Fibroblast of lung (primary cell): Measurements from ENCODE around the gene EXOSC10. TPM values are rescaled to one million over a fixed set of nuclear protein-coding genes. Genes with fewer than 3 reads are reported as not detected.
A peak's percentile ranks its signal among the peaks of the same experiment; 100 is the strongest.
"Not testable (repeated sequence)": the region's sequence is repeated elsewhere in the genome, so short reads cannot be mapped to it uniquely, and the experiment has no call there.

Source experiments
- DNase-seq, 2 donors: peaks; one replicate each; pipeline versions ENCODE4 v3.0.0 to v3.0.0-alpha.2; 2010; ENCODE audit warnings: low read depth in 2 of 2
- H2AFZ ChIP-seq: 2 replicates; pipeline ENCODE4 v1.5.1; 2012; ENCODE audit warnings: low read length, control low read depth, inconsistent platforms
- H3K27ac ChIP-seq: 2 replicates; pipeline ENCODE4 v1.5.1; 2011; ENCODE audit warnings: low read length, control low read depth; ENCODE audit not compliant: insufficient read depth
- H3K27me3 ChIP-seq: 2 replicates; pipeline ENCODE4 v1.5.1; 2011; ENCODE audit warnings: mild to moderate bottlenecking, low read length; ENCODE audit not compliant: control insufficient read depth, insufficient read depth
- H3K36me3 ChIP-seq: 2 replicates; pipeline ENCODE4 v1.5.1; 2011; ENCODE audit warnings: low read length; ENCODE audit not compliant: control insufficient read depth, insufficient read depth
- H3K4me1 ChIP-seq: 2 replicates; pipeline ENCODE4 v1.5.1; 2011; ENCODE audit warnings: low read length; ENCODE audit not compliant: control insufficient read depth, insufficient read depth; ENCODE audit errors: extremely low read depth
- H3K4me2 ChIP-seq: 2 replicates; pipeline ENCODE4 v1.5.1; 2011; ENCODE audit warnings: low read length, control low read depth; ENCODE audit not compliant: insufficient read depth; ENCODE audit errors: extremely low read depth
- H3K4me3 ChIP-seq, 4 experiments: fragments of 200-600 bp in 1 of 4; sonication (generic) in 1 of 4; replicated peaks in 1 of 4; 2 replicates each; pipeline ENCODE4 v1.5.1; 2011 to 2016; ENCODE audit warnings: low read length in 4 of 4, low read depth in 3 of 4, mild to moderate bottlenecking in 3 of 4, control low read depth in 2 of 4, inconsistent platforms in 1 of 4, mixed read lengths in 1 of 4; ENCODE audit not compliant: insufficient read depth in 1 of 4; ENCODE audit errors: control extremely low read depth in 1 of 4
- H3K79me2 ChIP-seq: 2 replicates; pipeline ENCODE4 v1.5.1; 2012; ENCODE audit warnings: mild to moderate bottlenecking, low read length, inconsistent platforms; ENCODE audit not compliant: control insufficient read depth, insufficient read depth
- H3K9ac ChIP-seq: 2 replicates; pipeline ENCODE4 v1.5.1; 2011; ENCODE audit warnings: mild to moderate bottlenecking, low read length, control low read depth; ENCODE audit not compliant: insufficient read depth
- H3K9me3 ChIP-seq: 2 replicates; pipeline ENCODE4 v1.5.1; 2012; ENCODE audit warnings: low read depth, low read length; ENCODE audit not compliant: control insufficient read depth, insufficient read depth
- H4K20me1 ChIP-seq: 2 replicates; pipeline ENCODE4 v1.5.1; 2011; ENCODE audit warnings: low read length; ENCODE audit not compliant: control insufficient read depth, insufficient read depth; ENCODE audit errors: extremely low read depth
- CTCF ChIP-seq, 2 donors: IDR thresholded peaks in 1 of 2; conservative IDR thresholded peaks in 1 of 2; 1 replicate in 1 of 2; 2 replicates in 1 of 2; pipeline ENCODE4 v1.5.1; 2011 to 2012; ENCODE audit warnings: low read length in 2 of 2, control low read depth in 1 of 2, inconsistent platforms in 1 of 2, low read depth in 1 of 2, mild to moderate bottlenecking in 1 of 2
- EZH2 ChIP-seq: IDR thresholded peaks from 2 replicates; pipeline ENCODE4 v1.5.1; 2012; ENCODE audit warnings: low read length, control low read depth, mild to moderate bottlenecking; ENCODE audit errors: missing control alignments
- polyA plus RNA-seq, 2 donors: library from polyadenylated mRNA; depleted of rRNA in 1 of 2; stranded (reverse) in 1 of 2; unstranded in 1 of 2; fragments of >200 nt; gene quantifications; 2 replicates each; pipeline ENCODE4 v1.2.1, GENCODE V29; 2011 to 2012; ENCODE audit warnings: missing spikeins in 1 of 2
- total RNA-seq: library from RNA; depleted of rRNA; stranded (reverse); fragments of >200 nt; gene quantifications from 2 replicates; pipeline ENCODE4 v1.2.1, GENCODE V29; 2014

EXOSC10 gene
- total and polyA plus RNA-seq, 2 donors (not counting 1 experiment from before 2014, with no cell fraction given) = 36.2 to 56.3 TPM

GRCh38 chr1:11098931-11099309 is 749 bp downstream of the EXOSC10 start:
- peak overlapping the region; percentile 94 for H3K9ac ChIP-seq
- no peak for TF ChIP-seq CTCF (conservative IDR thresholded peaks at IDR 0.05 in 1 of 2, IDR thresholded peaks at IDR 0.05 in 1 of 2; ENCODE audit: low read depth in 1 of 2, low read length in 2 of 2)
- TF ChIP-seq EZH2 = no peak
- no peaks in the 10 kb centered on the region for H3K27me3 ChIP-seq
- peak overlapping the region; percentile 91 for H3K4me2 ChIP-seq
- H2AFZ ChIP-seq = peak overlapping the region; percentile 88
- H3K79me2 ChIP-seq = peaks cover 19% of the 10 kb centered on the region
- H3K4me1 ChIP-seq = no peaks in the 10 kb centered on the region
- peaks cover 5% of the 10 kb centered on the region for H3K36me3 ChIP-seq
- peak overlapping the region; percentile 85 for H3K27ac ChIP-seq
- H4K20me1 ChIP-seq = no peaks in the 10 kb centered on the region
- H3K4me3 ChIP-seq = peak overlapping the region; percentile 88 to 99 (median 98)
- no peaks in the 10 kb centered on the region for H3K9me3 ChIP-seq
- DNase-seq = no peak

- H3K36me3 ChIP-seq = peaks cover 20% of the 10 kb centered on the region
- H3K27ac ChIP-seq, H3K4me2 ChIP-seq, H3K9ac ChIP-seq, H3K79me2 ChIP-seq, H3K4me1 ChIP-seq, DNase-seq, H4K20me1 ChIP-seq, H2AFZ ChIP-seq, H3K27me3 ChIP-seq, H3K4me3 ChIP-seq, H3K9me3 ChIP-seq: not testable (repeated sequence)
Observed at GRCh38 chr1:11083784-11084183, 15.9 kb downstream of the EXOSC10 start.

GRCh38 chr1:11080931-11081330 is 18.7 kb downstream of the EXOSC10 start:
- Histone ChIP-seq H3K4me3 (no peak overlapping the region), H3K79me2 (no peaks in the 10 kb centered on the region), H3K4me2 (no peak overlapping the region), H3K27ac (no peak overlapping the region), H3K9me3 (no peaks in the 10 kb centered on the region), H4K20me1 (no peaks in the 10 kb centered on the region), H3K36me3 (peaks cover 19% of the 10 kb centered on the region), H3K9ac (no peak overlapping the region), H3K27me3 (no peaks in the 10 kb centered on the region), H2AFZ (no peak overlapping the region), H3K4me1 (no peaks in the 10 kb centered on the region)
- no peak for DNase-seq
- TF ChIP-seq CTCF (conservative IDR thresholded peaks at IDR 0.05 in 1 of 2, IDR thresholded peaks at IDR 0.05 in 1 of 2; ENCODE audit: low read depth in 1 of 2, low read length in 2 of 2) (no peak), EZH2 (no peak)
